Activated CD8-positive, alpha-beta memory T cell treated with anti-CD3 and anti-CD28 coated beads for 4 hours (primary cell): ENCODE data around the gene TTC6.
"Not testable (repeated sequence)": the region's sequence is repeated elsewhere in the genome, so short reads cannot be mapped to it uniquely, and the experiment has no call there.

ENCODE experiments used
- DNase-seq, 2 donors: peaks; one replicate each; pipeline ENCODE4 v3.0.0-alpha.2; 2020; ENCODE audit warnings: low read depth in 2 of 2

Gene TTC6

GRCh38 chr14:37594971-37595808, at the start of gene TTC6, which contains the start of gene FOXA1:
TSS of gene TTC6 (plus strand) at chr14:37595629. CDS start at chr14:37622065, 26,436 bp downstream.
TSS of gene FOXA1 (minus strand) at chr14:37595249. CDS start at chr14:37594972, 277 bp downstream.
- no peak for DNase-seq

GRCh38 chr14:37546621-37547447, 48.6 kb upstream of the TTC6 start:
- DNase-seq, result no peak

GRCh38 chr14:37550511-37550910, 44.9 kb upstream of the TTC6 start:
- DNase-seq, result no peak

DNA sequence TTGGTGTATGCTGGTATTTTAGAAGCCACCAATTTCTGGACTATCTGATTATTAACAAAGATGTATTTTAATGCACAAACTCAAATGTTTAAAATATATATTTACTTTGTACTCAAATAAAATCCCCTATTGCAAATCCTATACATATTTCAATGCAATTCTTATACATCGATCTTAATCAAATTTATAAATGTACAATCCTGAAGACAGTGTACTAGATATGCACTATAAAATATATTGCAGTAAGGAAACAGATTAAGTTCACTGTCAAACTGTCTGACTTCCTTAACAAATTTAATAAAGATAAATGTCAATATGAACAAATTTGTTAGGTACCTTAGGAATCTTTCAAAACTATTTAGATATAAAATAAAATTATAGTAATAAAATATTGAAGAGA, 44.3 kb upstream of the TTC6 start:
- DNase-seq, result no peak

DNA sequence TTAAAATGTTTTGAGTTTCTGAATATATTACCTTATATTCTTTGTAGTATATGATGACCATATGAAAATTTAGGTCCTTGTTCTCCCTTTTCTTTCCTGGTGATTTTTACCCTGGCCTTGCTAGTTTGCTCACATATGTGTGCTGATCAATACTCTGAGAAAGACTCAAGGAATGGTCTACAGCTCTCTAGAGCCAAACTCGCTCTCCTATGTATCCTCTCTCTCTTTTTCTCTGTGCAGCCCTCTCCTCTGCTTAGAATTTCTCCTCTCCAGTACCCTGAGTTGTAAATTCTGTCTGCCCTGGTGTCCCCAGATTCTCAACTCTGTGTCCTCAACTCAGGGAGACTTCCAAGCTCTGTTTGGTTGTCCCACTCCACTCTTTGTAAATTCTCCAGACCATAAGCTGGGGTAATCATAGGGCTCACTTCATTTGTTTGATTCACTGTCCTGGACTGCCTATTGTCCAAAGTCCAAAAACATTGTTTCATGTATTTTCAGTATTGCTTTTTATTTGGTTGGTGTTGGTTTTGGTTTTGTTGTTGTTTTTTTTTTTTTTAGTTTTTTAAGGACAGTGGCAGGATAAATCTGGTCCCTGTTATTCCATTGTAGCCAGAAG, 41.4 kb upstream of the TTC6 start:
- DNase-seq, result no peak

DNA sequence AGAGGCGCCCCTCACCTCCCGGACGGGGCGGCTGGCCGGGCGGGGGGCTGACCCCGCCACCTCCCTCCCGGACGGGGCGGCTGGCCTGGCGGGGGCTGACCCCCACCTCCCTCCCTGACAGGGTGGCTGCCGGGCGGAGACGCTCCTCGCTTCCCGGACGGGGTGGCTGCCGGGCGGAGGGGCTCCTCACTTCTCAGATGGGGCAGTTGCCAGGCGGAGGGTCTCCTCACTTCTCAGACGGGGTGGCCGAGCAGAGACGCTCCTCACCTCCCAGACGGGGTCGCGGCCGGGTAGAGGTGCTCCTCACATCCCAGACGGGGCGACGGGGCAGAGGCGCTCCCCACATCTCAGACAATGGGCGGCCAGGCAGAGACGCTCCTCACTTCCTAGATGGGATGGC, 39.8 kb upstream of the TTC6 start:
- DNase-seq, result not testable (repeated sequence)

DNA sequence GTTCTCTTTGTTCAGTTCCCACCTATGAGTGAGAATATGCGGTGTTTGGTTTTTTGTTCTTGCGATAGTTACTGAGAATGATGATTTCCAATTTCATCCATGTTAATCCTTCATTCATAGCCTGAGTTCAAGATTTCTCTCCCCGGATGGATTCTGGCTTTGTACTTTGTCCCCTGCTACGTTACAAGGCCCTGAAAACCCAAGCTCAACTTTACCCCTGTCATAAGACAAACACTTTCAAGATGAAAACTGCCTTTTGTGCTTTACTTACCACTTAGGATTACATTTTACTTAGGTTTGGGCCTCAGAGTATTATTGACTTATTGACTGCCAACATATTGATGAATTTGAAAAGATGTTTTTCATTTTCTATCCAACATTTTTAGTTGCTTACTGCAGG, 36.7 kb upstream of the TTC6 start:
- no peak for DNase-seq

GRCh38 chr14:37559386-37559785, 36.0 kb upstream of the TTC6 start:
- no peak for DNase-seq

GRCh38 chr14:37563189-37563588, 32.2 kb upstream of the TTC6 start:
- no peak for DNase-seq

- DNase-seq, result no peak
Observed at GRCh38 chr14:37565550-37565949, 29.9 kb upstream of the TTC6 start.

DNA sequence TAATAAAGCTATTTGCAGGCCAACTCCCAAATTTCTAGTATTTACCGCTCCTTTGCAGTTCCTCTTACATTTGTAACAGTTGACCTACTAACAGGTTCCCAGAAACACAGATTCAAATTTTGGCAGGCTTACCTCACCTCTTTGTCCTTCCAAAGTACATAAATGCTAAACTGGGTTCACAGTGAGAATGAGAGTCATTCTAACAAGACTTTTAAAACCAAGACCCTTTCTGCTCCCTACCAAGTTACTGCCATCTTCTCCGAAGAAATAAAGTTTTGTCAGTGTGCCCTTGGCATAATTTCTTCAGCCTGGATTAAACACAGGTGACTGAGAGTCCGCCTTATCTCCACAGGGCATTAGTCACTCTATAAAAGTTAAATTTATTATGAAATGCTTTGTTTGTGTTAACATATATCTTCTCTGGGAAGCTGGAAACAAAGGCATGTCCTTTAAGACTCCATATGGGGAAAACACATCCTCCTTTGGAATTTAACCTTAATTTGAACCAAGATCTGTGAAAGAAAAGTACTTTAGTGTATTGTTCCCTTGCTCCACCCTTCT, 28.5 kb upstream of the TTC6 start:
- no peak for DNase-seq

- DNase-seq, result no peak
Observed at GRCh38 chr14:37569729-37570128, 25.7 kb upstream of the TTC6 start.

DNA sequence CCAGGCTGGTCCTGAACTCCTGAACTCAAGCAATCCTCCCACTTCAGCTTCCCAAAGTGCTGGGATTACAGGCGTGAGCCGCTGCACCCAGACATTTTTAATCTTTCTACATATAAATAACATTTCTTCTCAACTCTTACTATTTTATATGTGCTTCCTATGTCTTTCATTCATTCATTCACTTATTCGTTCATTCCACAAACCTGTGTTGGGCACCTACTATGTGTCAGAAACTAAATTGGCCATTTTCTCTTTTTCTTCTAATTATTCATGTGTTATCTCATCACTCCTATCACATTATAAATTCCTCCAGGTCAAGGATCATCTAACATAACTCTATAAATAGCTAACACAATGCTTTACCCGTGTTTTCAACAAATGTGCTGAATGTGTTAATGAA, 24.0 kb upstream of the TTC6 start:
- no peak for DNase-seq

GRCh38 chr14:37573356-37573755, 22.1 kb upstream of the TTC6 start:
- DNase-seq, result no peak

- DNase-seq, result no peak
Observed at GRCh38 chr14:37579274-37579673, 16.2 kb upstream of the TTC6 start.

GRCh38 chr14:37580146-37580545, 15.3 kb upstream of the TTC6 start:
- no peak for DNase-seq

DNA sequence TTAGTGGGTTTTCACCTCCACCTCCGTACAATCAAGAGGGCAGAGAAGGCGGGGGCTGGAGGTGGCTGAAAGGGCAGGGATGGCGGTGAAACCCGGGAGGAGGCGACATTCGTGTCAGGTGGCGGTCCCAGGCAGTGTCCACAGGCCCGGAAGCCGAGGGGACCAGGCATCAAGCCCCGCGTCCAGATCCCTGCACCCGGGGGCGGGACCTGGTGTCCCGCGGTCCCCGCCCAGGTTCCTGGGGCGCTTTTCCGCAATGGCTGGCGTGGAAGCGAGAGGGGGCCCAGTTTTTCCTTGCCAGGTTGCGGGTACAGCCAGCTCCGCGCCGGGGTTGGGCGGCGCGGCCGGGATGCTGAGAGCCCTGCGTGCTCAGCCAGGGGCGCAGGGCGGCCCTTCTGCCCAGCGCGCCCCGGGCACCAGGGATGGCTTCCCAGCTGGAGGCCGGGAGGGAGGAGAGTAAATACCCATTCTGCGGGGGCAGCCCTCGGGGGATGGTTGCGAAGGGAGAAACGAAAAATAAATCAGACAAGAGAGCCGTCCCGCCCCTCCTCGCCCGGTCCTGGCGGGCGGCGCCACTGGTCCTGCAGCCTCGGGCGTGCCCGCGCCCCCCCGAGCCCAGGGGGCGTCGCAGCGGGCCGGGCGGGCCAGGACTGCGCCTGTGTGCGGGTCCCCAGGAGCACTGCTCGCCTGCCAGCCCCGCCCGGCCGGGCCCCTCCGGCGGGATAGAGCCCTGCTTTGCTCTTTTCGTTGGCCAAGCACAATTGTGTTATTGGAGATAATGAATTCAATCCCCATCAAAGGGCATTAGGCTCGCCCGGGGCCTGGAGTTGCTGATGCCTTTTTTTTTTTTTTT, 11.8 kb upstream of the TTC6 start:
- DNase-seq, result no peak

DNA sequence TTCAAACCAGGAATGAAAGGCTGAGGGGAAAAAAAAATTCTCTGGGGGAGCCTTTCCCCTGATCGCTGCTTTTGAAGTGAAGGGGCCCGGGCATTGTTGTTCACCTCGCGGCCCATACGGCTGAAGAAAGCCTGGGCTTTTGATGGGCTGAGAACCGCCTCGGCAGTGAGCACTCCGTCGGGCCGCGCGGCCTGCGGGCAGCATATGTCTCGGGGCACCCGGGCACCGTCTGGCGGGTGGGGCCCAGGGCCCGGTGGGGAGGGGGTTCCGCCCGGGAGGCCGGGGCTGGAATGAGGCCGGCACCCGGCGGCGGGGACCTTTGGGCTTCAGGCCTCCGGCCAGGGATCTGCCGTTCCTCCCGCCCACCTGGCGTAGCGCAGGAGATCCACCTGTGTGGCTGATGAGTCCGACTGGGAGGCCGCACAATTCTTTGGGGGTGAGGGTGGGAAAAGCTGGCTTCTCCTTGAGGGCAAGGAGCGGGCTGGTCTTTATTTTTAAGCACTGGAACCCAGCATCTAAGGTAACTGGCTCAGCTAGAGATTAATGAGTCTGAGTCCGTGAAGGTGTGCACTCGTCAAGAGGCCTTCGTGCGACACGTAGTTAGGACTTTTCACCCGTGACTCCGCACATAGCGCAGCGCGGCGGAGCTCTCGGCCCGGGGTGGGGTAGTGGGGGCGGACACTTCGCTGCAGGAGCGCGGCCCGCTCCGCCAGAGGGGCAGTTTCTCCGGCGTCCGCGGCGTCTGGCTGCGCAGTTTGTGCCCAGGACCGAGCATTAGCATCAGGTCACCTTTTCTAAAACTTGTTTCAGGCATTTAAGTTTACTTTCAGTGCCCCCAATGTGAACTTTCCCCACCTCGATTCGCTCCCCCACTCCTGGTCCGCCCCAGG, 11.0 kb upstream of the TTC6 start:
- no peak for DNase-seq

DNA sequence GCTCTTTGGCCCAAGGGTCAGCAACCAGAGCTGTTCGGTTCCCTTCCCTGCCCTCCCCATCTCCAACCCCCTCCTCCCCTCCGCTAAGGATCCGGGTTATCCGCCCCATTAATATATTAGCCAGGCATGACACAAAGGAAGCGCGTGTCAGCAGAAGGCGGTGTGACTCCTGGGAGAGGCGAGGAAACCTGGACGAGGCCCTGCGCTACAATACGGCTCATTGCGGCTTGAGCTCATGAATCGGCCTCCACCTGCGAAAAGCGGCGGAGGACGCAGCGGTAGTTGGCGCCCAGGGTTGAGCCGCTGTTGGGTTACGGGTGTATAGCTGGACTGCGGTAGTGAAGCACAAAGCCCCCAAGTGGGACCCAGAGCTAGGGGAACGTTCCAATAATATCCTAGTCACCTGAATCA, 10.3 kb upstream of the TTC6 start:
- no peak for DNase-seq
